ENCODE measurements around the gene TFEB.

Gene TFEB

DNA sequence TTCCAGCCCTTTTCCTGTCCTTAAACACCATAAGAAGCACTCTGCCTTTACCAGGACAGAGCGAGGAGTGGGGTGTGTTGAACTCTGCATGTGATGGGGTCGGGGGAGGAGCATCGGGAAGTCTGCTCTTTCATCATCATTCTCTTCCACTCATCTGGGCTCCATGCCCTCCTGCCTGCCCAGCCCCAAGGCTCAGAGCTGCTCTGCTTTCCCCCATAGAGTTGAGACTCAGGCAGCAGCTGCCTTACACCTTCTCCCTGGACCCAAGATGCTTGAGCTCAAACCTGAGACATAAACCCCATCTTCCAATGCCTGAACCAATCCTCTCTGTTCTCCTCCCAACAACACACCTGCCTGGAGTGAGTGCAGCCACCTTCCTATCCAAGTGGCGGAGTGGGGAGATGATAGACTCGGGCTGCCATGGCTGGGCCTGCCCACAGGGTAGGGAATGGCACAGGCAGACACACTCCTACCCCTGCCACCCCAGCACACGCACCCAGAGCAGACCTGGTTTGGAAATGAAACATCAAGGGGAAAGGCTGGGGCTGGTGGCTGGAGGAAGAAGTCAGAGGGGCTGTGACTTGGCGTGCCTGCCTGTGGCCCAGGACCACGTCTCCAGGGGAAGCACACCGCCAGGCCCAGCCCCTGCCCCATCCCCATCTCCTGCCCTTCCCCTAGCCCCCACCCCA is 28.4 kb downstream of the TFEB start:
- peak in 1 of 3 experiments; percentile 10 for DNase-seq (ENCODE audit: low read depth in 3 of 3)

DNA sequence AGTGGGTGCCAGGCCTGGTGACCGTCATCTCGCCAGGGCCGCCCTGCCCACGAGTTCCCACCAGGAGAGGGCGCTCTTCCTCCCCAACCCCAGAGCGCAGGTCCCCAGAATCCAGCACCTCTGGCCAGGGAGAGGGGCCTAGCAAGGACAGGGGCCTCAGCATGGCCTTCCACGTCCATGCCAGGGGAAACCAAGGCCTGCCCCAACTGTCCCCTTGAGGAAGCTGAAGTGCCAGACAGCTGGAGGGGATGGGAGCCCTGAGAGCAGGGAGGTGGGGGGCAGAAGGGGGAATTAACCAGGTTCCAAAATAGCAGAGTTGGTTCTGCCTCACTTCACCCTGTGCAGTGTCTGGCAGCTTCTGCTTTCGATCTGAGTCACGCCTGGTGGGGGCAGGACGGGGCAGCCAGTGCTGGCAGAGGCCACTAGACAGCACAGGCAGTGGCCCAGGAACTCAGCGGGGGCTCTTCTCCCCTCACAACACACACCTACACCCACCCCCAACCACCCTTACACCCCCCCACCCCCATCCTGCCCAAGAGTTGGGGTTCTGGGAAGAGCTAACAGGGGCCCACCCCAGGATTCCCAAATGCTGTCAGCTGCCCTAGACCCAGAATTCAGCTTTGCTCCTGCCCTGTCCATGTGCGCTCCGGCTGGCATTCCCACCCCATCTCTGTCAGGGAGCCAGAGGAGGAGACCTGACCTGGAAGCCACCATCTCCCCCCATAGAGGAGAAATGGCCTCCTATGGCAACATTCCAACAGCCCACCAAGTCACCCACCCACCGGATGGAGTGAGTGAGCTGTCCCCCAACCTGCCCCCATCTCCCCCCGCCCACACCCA is 29.2 kb downstream of the TFEB start:
- peak; percentile 42 to 51 (median 51) for DNase-seq (ENCODE audit: low read depth in 3 of 3)

GRCh38 chr6:41705311-41705995 is 30.0 kb downstream of the TFEB start:
- DNase-seq (ENCODE audit: low read depth in 3 of 3), result no peak

DNA sequence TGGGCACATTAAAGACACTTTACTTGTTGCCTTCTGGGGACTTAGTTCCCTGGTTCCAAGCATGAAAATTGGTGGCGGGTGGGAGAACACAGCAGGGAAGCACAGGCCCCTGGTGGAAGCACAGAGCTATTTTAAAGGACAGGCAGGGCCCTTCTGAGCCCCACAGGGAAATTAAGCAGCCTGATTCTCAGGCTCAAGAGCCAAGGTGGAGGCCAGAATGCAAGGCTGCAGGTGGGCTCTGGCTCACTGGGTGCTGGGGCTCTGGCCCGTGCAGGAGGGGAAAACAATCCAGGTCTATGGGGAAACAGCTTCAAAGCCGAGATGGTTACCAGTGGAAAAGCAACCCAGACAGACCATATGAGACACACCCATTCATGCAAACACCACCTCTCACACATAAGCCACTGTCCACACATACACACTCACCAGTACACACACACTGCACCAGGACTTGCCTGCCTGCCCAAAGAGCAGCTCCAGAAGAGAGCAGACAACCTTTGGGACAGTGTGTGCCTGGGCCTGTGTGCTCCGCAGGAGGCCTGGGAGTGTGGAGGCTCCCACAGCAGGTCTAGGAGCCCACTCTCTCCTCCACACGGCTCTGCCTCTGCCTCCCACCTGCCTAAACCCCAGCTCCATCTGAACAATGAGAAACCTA is 30.6 kb downstream of the TFEB start:
- no peak for DNase-seq (ENCODE audit: low read depth in 3 of 3)

GRCh38 chr6:41704028-41704427 is 31.4 kb downstream of the TFEB start:
- DNase-seq (ENCODE audit: low read depth in 3 of 3), result no peak

DNA sequence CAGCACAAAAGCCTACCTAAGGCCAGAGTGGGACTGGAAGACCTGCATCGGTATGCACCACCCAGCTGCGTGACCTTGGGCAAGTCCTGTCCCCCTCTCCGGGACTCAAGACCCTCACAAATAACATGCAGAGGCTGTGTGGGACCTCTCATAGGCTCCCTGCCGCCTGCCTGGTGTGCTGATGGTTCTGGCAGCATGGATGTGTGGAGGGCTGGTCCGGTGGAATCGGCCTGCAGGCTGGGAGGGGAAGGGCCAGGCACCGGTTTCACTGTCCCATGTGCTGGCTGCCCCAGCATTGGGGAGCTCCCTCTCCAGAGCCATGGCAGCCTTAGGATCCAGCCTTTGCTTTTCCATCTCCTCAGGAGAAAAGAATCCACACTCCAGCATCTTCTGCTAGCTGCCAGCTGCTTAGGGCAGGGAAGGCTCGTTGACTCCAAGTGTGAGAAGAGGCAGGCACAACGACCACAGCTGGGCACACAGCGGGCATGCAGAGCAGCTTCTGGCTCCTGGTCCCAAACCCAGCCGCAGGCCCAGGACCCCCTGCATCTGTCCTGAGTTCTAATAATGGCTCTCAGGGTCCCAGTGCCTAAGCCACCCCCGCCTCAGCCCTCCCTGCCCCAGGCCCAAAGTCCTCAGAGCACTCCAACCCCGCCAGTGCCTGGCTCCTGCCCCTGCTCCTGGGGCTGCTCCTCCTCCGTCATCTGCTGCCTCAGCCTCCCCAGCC is 32.5 kb downstream of the TFEB start:
- no peak for DNase-seq (ENCODE audit: low read depth in 3 of 3)

DNA sequence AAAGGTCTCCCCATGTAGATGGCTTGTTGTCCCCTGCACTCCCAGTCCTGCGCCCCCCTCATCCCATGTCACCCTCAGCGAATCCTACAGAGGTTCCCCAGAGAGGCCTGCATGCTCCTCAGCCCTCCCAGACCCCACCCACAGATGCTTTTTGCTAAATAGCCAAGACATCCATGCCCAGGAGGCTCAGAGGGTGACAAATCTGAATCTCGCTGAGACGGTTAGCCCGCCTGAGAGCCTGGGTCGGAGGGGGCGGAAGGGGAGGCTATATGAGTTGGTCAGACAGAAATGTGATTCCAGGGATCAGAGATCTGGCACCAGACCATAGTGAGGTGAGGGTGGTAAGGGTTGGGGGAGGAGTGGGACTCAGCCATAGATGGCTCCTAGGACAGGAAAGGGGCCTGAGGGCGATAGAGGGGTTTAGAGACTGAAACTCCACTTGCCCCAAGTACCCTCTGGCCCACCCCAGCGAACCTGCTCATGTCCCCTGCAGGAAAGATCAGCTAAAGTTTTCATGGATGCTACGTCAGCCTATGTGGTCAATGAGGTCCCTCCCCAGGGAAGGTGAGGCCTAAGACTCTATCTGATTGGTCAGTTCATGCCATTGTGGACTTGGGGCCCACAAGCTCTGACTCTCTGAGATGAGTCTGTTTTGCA is 33.2 kb downstream of the TFEB start:
- no peak for DNase-seq (ENCODE audit: low read depth in 3 of 3)

GRCh38 chr6:41700463-41701347 is 34.7 kb downstream of the TFEB start:
- no peak for DNase-seq (ENCODE audit: low read depth in 3 of 3)

DNA sequence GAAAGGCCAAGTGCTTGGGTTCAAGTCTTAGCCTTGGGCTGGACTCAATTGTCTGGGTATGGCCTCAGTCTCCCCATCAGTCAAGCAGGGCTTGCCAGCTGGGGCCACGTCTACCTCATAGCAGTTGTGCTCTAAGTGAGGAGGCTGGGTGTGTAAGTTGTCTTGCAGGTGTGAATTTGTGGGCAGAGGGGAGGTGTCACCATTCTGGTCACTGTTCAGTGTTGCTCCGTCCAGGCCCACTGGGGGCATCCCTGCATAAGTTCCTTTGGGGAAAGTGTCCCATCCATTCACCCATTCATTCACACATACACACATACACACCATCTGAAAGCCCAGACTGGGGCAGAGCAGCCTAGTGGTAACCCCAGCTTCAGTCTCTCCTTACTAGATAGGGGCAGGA is 36.3 kb downstream of the TFEB start:
- DNase-seq (ENCODE audit: low read depth in 3 of 3), result no peak

- no peak for DNase-seq (ENCODE audit: low read depth in 3 of 3)
These were observed 37.3 kb downstream of the TFEB start for GRCh38 chr6:41697861-41698781.

GRCh38 chr6:41696788-41697187 is 38.6 kb downstream of the TFEB start:
- DNase-seq (ENCODE audit: low read depth in 3 of 3), result no peak

DNA sequence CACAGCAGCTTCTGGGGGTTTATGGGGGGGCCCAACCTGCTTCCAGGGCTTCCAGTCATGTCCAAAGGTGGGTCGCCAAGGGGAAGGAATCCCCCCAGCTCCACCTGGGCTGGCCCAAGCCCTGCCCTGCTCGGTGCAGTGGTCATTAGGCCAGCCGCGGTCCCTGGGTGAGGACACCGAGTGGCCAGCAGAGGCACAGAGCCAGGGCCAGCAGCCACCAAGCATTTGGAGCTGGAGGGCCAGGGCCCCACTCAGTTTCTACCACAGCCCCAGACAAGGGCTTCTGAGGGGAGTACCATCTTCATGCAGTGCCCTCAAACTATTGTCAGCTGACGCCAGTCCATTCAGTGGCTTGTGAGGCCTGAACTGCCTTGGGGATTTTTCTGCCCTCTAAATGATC is 39.6 kb downstream of the TFEB start:
- DNase-seq (ENCODE audit: low read depth in 3 of 3), result no peak

- DNase-seq (ENCODE audit: low read depth in 3 of 3), result no peak
These were observed 40.4 kb downstream of the TFEB start for GRCh38 chr6:41694815-41695526.

DNA sequence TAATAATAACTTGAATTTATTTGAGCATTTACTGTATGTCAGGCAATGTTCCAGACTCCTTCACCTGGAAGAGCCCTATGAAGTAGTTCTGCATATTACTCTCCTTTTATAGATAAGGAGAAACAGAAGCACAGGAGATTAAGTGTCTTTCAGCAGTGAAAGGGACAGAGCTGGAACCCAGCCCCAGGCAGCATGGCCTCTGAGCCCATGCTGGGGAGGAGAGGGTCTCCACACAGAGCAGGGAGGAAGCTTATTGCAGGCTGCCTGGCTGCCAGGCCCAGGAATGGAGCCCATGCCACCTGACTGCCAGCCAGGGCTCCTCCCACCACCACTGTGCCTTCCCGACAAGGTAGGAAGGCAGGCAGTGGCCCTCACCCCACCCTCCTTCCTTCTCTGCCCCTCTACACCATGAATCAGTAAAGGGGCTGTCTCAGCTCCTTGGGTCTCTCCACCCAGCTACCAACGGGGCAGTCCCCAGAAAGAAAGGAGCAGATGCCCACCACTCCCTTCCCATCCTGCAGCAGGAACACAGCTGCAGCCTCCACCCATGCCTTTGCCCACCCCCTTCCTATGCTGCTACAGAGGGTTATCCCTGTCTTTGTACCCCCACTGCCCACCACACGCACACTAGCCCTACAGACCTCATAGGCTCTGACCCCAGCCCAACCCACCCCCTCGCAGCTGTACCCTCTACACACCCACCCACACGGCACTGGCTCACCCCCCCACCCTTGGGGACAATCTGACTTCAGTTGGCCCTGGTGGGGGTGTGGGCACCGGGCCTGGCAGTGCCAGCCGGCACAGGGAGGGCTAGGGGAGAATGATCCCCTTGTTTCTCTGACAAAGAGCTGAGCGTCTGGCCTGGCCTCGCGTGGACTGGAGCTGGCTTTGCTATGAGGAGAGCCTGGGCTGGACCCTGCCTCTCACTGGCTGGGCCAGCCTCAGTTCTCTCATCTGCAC is 41.8 kb downstream of the TFEB start:
- no peak for DNase-seq (ENCODE audit: low read depth in 3 of 3)

DNA sequence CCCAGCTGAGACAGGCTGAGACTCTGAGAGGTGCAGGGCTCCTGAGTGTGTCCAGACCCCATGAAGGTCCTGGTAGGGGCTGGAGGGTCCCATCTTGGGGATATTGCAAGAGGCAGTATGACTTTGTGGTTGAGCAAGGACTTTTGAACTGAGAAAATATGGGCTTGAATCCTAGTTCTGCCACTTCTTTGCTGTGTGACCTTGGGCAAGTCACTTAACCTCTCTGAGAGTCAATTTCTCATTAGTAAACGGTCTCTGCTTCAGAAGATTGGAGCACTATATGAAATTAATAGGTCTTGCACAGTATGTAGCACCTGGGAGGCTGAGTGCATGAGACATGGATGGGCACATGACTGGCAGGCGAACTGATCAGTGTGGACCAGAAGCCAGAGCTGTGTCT is 42.7 kb downstream of the TFEB start:
- no peak for DNase-seq (ENCODE audit: low read depth in 3 of 3)

DNA sequence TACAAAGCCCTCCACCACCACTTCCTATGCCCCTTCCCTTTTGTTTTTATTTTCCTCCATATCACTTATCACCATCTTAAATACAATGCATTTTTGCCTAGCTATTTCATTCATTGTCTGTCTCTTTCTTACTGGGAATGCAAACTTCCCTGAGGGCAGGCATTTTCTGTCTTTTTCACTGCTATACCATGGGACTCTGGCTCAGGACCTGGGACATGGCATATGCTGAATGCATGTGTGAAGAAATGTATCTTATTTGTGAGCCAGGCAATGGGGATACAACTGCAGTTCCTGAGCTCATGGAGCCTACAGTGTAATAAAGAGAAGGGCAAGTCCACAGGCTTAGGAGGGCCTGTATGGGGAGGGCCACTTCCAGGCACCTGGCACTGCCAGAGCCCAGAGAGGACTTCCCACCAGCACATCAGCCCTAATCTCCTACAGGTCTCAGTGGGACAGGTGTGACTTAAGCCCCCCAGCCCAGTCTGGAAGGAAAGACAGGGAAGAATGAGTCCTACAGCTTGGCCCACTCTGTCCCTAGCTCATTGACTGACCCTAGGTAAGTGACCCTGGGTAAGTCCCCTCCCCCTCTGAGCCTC is 43.2 kb downstream of the TFEB start:
- no peak for DNase-seq (ENCODE audit: low read depth in 3 of 3)
